HEK293T (cell line): Measurements from ENCODE around the gene COL4A4.

Source experiments
- CTCF ChIA-PET: fragments of 350-600 bp; formaldehyde crosslinking; extraction: SDS; loops from one replicate; lab custom pipeline; 2021; ENCODE audit warnings: antibody characterized with exemption, inconsistent platforms; lab: Yijun Ruan, JAX
- POLR2A ChIA-PET: fragments of 350-600 bp; formaldehyde crosslinking; extraction: SDS; loops from one replicate; lab custom pipeline; 2020; ENCODE audit warnings: antibody characterized with exemption, inconsistent platforms; lab: Yijun Ruan, JAX
- DNase-seq: peaks from one replicate; pipeline ENCODE4 v3.0.0; 2012; ENCODE audit warnings: mixed read lengths; ENCODE audit errors: extremely low spot score
- ARNT ChIP-seq: fragments of 450-650 bp; IDR thresholded peaks from 2 replicates; pipeline ENCODE4 v1.6.1; 2017; ENCODE audit warnings: mild to moderate bottlenecking
- BHLHE40 ChIP-seq: fragments of 450-650 bp; IDR thresholded peaks from 2 replicates; pipeline ENCODE4 v1.6.1; 2016; ENCODE audit warnings: mild to moderate bottlenecking, moderate library complexity, borderline replicate concordance
- CTBP1 ChIP-seq: fragments of 450-650 bp; IDR thresholded peaks from 2 replicates; pipeline ENCODE4 v1.6.1; 2016; ENCODE audit warnings: borderline replicate concordance
- ELF4 ChIP-seq: fragments of 450-650 bp; IDR thresholded peaks from 2 replicates; pipeline ENCODE4 v1.6.1; 2017; ENCODE audit warnings: antibody characterized with exemption
- FOXA1 ChIP-seq: fragments of 450-650 bp; IDR thresholded peaks from 2 replicates; pipeline ENCODE4 v1.6.1; 2016; ENCODE audit warnings: mild to moderate bottlenecking
- FOXK2 ChIP-seq: fragments of 450-650 bp; IDR thresholded peaks from 2 replicates; pipeline ENCODE4 v1.6.1; 2016; ENCODE audit warnings: mild to moderate bottlenecking
- FOXM1 ChIP-seq: fragments of 450-650 bp; IDR thresholded peaks from 2 replicates; pipeline ENCODE4 v1.6.1; 2017; ENCODE audit warnings: mild to moderate bottlenecking, borderline replicate concordance
- HDGF ChIP-seq: fragments of 450-650 bp; IDR thresholded peaks from 2 replicates; pipeline ENCODE4 v1.6.1; 2017; ENCODE audit warnings: antibody characterized with exemption, borderline replicate concordance
- L3MBTL2 ChIP-seq: fragments of 450-650 bp; conservative IDR thresholded peaks from 2 replicates; pipeline ENCODE4 v1.6.1; 2016; ENCODE audit warnings: mild to moderate bottlenecking
- LEF1 ChIP-seq: fragments of 450-650 bp; IDR thresholded peaks from 2 replicates; pipeline ENCODE4 v1.6.1; 2017; ENCODE audit warnings: mild to moderate bottlenecking, borderline replicate concordance
- NFRKB ChIP-seq: fragments of 450-650 bp; IDR thresholded peaks from 2 replicates; pipeline ENCODE4 v1.6.1; 2016; ENCODE audit warnings: mild to moderate bottlenecking, moderate library complexity
- PKNOX1 ChIP-seq: fragments of 450-650 bp; IDR thresholded peaks from 2 replicates; pipeline ENCODE4 v1.6.1; 2016
- SP1 ChIP-seq: fragments of 450-650 bp; IDR thresholded peaks from 2 replicates; pipeline ENCODE4 v1.6.1; 2017
- SUZ12 ChIP-seq: fragments of 450-650 bp; IDR thresholded peaks from 2 replicates; pipeline ENCODE4 v1.6.1; 2016; ENCODE audit warnings: mild to moderate bottlenecking
- TARDBP ChIP-seq: fragments of 450-650 bp; IDR thresholded peaks from 2 replicates; pipeline ENCODE4 v1.6.1; 2016
- ZNF384 ChIP-seq: fragments of 450-650 bp; IDR thresholded peaks from 2 replicates; pipeline ENCODE4 v1.6.1; 2016

COL4A4 gene

DNA sequence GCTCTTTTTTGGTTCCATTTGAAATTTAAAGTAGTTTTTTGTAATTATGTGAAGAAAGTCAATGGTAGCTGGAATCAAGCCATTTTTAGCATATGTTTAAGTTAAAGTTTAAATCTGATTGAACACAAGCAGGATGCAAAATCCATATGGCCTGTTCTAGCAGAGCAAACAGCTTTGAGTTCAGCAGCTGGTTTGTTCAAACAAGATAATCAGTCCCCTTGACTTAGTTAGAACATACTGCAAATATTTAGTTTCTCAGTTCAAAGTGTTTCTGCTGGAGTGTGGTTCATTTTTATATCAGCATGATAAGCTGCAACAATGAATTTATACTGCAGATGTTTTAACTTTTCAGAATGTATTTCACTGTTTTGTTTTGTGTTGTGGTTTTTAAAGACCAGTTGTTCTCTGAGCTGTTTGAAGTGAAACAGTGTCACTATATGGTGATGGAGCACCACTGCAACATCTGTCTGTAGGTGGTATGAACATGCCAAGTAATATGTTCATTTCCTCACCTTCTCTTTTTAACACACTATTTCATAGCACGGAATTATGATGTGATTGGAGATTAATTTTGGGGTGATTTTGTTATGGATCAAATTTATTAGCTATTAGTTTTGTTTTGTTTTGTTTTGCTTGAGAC, 125.3 kb downstream of the COL4A4 start:
- no peak for DNase-seq
- CTCF ChIA-PET, result no interaction called here
- POLR2A ChIA-PET, result no interaction called here
- TF ChIP-seq LEF1 (no peak), FOXM1 (no peak), SUZ12 (no peak), CTBP1 (no peak), BHLHE40 (no peak), HDGF (no peak)

DNA sequence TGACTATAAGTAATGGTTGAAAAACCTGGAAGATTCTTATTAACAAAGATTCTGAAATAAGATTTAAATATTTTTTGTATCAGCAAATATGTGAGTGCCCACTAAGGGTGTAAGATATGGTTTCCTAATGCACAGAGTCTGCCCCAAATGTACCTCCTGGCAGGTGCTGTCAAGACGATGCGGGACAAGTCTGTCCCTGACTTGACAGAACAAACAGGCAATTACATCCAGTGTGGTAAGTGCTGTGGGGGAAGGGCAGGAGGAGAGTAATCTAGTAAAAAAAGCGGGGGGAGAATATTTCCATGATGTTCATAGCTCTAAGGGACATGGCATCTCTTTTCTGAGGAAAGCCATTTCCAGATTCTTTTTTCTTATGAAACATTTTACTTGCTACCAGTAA, 127.5 kb downstream of the COL4A4 start:
- no peak for TF ChIP-seq PKNOX1
- TF ChIP-seq CTBP1, result no peak
- TF ChIP-seq TARDBP, result no peak
- no peak for TF ChIP-seq FOXK2
- no peak for TF ChIP-seq FOXA1
- TF ChIP-seq SP1, result no peak
- TF ChIP-seq ARNT, result no peak
- DNase-seq, result no peak
- ChIA-PET POLR2A (no interaction called here), CTCF (no interaction called here)

GRCh38 chr2:227035711-227036367, 128.2 kb downstream of the COL4A4 start:
- POLR2A ChIA-PET, result no interaction called here
- DNase-seq, result no peak
- TF ChIP-seq NFRKB (no peak), ZNF384 (no peak), FOXK2 (no peak), FOXM1 (no peak), SP1 (no peak), HDGF (no peak), BHLHE40 (no peak), FOXA1 (no peak), SUZ12 (no peak), ELF4 (no peak), CTBP1 (no peak), PKNOX1 (no peak)
- CTCF ChIA-PET, result no interaction called here

- peak; percentile 72 for DNase-seq
- CTCF ChIA-PET, result interaction anchor here (0.6 to 1.6 kb wide), 7 partner anchors 11 to 805 kb away, joined by 3 to 4 read pairs (median 3); no protein-coding TSS in a partner anchor
- POLR2A ChIA-PET, result no interaction called here
- TF ChIP-seq NFRKB (no peak), LEF1 (no peak), TARDBP (no peak), SP1 (no peak), PKNOX1 (no peak), FOXM1 (no peak), ARNT (no peak), FOXK2 (no peak), BHLHE40 (no peak), ELF4 (no peak), SUZ12 (no peak)
Observed at GRCh38 chr2:227033471-227034148, 130.4 kb downstream of the COL4A4 start.

DNA sequence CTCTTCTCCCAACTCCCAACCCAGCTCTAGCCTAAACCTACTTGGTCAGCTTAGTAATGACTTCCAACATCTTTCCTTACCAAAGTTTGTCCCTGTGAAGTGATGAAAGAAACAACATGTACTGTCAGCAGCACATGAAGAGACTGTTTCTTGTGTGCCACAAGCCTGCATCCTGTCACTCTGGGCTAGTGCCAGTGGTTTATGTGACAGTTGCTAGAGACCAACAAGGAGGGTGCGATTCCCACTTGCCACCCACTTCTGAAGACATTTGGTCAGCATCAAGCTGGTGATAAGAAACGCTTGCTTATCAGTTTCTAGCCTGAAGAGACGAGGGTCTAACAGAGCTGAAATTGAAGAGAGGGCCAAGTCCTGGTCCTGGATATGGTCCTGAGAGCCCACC, 132.6 kb downstream of the COL4A4 start:
- no peak for TF ChIP-seq PKNOX1
- TF ChIP-seq ZNF384, result no peak
- TF ChIP-seq L3MBTL2, result no peak
- no peak for TF ChIP-seq LEF1
- no peak for TF ChIP-seq FOXM1
- no peak for TF ChIP-seq SUZ12
- TF ChIP-seq TARDBP, result no peak
- TF ChIP-seq ARNT, result no peak
- TF ChIP-seq FOXA1, result no peak
- TF ChIP-seq SP1, result no peak
- no peak for TF ChIP-seq CTBP1
- TF ChIP-seq ELF4, result no peak
- no peak for TF ChIP-seq NFRKB
- TF ChIP-seq FOXK2, result no peak
- TF ChIP-seq HDGF, result no peak
- no peak for TF ChIP-seq BHLHE40
- ChIA-PET POLR2A (interaction anchor here (0.6 kb wide), 1 partner anchor 396 kb away, joined by 3 read pairs; no protein-coding TSS in a partner anchor), CTCF (no interaction called here)
- DNase-seq, result no peak
